ENCODE data around the gene FOXL3.

Gene FOXL3

DNA sequence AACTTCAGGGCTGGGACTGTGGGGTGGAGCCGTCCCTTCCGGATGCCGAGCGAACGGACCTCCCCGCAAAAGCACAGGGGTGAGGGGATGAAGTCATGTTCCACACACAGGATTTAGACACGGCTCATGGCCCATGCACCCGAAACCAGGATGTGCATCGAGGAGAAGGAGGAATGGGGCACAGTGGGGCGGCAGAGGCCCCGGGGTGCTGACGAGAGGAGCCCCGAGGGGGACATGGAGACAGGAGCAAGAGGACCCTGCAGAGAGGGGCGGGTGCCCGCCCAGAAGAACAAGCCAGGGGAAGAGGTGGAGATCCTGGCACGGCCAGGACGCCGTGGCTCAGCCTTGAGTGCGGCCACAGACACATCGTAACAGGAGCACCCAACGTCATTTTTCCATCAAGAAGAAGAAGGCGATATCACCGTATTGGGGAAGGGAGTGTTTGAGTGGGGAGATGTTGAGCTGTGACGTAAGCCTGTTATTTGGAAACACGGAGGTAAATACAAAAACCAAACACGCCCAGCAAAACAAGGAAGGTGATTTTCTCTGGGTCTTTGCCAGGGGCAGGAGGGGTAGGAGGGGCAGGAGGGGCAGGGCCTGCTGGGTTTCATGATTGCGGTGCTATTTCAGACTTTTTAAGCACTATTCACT lies 25.3 kb upstream of the FOXL3 start:
- H3K4me2 ChIP-seq (ENCODE audit: low read length) = peak overlapping the region; percentile 57; the same call in 1 of the 2 replicates
- H3K9me3 ChIP-seq (ENCODE audit: insufficient read depth, low read length) = no peaks in the 10 kb centered on the region
- no peak overlapping the region for H3K27ac ChIP-seq (ENCODE audit: low read length)

GRCh38 chr7:265192-265997 lies 24.6 kb upstream of the FOXL3 start:
- H3K27ac ChIP-seq (ENCODE audit: low read length) = no peak overlapping the region
- H3K27me3 ChIP-seq (ENCODE audit: low read depth, low read length) = no peaks in the 10 kb centered on the region
- H3K79me2 ChIP-seq (ENCODE audit: low read length) = no peaks in the 10 kb centered on the region
- 0 out of 2 replicates have a peak, but pooled peaks cover 3% of the 10 kb centered on the region for H3K4me1 ChIP-seq (ENCODE audit: low read length)
- H3K36me3 ChIP-seq (replicated peaks; ENCODE audit: low read depth, low read length) = no peaks in the 10 kb centered on the region
- H2AFZ ChIP-seq (ENCODE audit: low read depth, low read length) = no peak overlapping the region
- H4K20me1 ChIP-seq (ENCODE audit: insufficient read depth, low read length) = no peaks in the 10 kb centered on the region
- TF ChIP-seq CTCF (IDR thresholded peaks at IDR 0.05; ENCODE audit: low read depth, low read length) = no peak
- TF ChIP-seq EZH2phosphoT487 (IDR thresholded peaks at IDR 0.05; ENCODE audit: low read depth) = no peak
- no peak overlapping the region for H3K4me2 ChIP-seq (ENCODE audit: low read length)
- H3K4me3 ChIP-seq (ENCODE audit: low read length) = no peak overlapping the region
- H3K9ac ChIP-seq (ENCODE audit: low read length) = no peak overlapping the region
- H3K9me3 ChIP-seq (ENCODE audit: insufficient read depth, low read length) = no peaks in the 10 kb centered on the region

More for the DNA sequence above, 25.3 kb upstream of the FOXL3 start:
- Histone ChIP-seq H3K4me3 (ENCODE audit: low read length) (peak overlapping the region; percentile 71; the same call in 1 of the 2 replicates), H3K36me3 (replicated peaks; ENCODE audit: low read depth, low read length) (no peaks in the 10 kb centered on the region), H3K4me1 (ENCODE audit: low read length) (0 out of 2 replicates have a peak, but pooled peaks cover 3% of the 10 kb centered on the region), H3K9ac (ENCODE audit: low read length) (no peak overlapping the region), H3K79me2 (ENCODE audit: low read length) (no peaks in the 10 kb centered on the region), H2AFZ (ENCODE audit: low read depth, low read length) (no peak overlapping the region), H3K27me3 (ENCODE audit: low read depth, low read length) (no peaks in the 10 kb centered on the region), H4K20me1 (ENCODE audit: insufficient read depth, low read length) (no peaks in the 10 kb centered on the region)
- no peak for TF ChIP-seq CTCF (IDR thresholded peaks at IDR 0.05; ENCODE audit: low read depth, low read length)
- TF ChIP-seq EZH2phosphoT487 (IDR thresholded peaks at IDR 0.05; ENCODE audit: low read depth) = no peak

DNA sequence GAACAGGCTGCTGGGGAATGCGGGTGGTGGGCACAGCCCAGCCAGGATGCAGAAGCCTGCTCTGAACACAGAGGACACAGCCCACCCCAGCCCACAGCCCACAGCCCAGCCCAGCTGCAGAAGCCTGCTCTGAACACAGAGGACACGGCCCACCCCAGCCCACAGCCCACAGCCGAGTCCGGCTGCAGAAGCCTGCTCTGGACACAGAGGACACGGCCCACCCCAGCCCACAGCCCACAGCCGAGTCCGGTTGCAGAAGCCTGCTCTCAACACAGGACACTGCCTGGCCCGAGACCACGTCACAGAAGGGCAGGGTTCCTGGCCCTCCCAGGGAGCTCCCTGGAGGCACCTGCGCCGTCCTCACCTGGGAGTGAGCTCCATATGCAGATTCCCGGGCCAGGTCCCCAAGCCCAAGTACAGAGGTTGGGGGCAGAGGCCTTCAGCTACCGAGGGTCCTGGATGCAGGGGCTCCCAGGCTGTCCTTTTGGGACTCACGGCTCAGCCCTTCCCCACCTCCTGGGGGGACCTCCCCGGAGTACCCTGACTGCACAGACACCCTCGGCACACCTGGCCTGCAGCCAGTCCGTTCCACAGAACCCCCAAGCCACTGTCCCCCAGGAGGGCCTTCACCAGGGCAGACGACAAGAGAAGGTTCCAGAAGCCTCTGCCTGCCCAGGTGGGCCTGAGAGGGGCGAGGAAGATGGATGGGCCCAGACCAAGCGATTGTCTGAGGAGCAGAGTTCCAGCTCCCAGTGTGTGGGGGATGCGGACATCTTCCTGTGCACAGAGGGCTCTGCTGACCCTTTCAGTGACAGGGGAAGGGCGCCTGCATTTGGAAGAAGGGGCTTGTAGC lies 23.7 kb upstream of the FOXL3 start:
- no peak overlapping the region for H2AFZ ChIP-seq (ENCODE audit: low read depth, low read length)
- H3K9me3 ChIP-seq (ENCODE audit: insufficient read depth, low read length) = no peaks in the 10 kb centered on the region
- H3K4me3 ChIP-seq (ENCODE audit: low read length) = no peak overlapping the region
- no peaks in the 10 kb centered on the region for H3K27me3 ChIP-seq (ENCODE audit: low read depth, low read length)
- no peak overlapping the region for H3K9ac ChIP-seq (ENCODE audit: low read length)
- TF ChIP-seq EZH2phosphoT487 (IDR thresholded peaks at IDR 0.05; ENCODE audit: low read depth) (no peak), CTCF (IDR thresholded peaks at IDR 0.05; ENCODE audit: low read depth, low read length) (no peak)
- no peaks in the 10 kb centered on the region for H4K20me1 ChIP-seq (ENCODE audit: insufficient read depth, low read length)
- no peak overlapping the region for H3K27ac ChIP-seq (ENCODE audit: low read length)
- H3K36me3 ChIP-seq (replicated peaks; ENCODE audit: low read depth, low read length) = no peaks in the 10 kb centered on the region
- H3K79me2 ChIP-seq (ENCODE audit: low read length) = no peaks in the 10 kb centered on the region
- no peak overlapping the region for H3K4me2 ChIP-seq (ENCODE audit: low read length)
- 0 out of 2 replicates have a peak, but pooled peaks cover 3% of the 10 kb centered on the region for H3K4me1 ChIP-seq (ENCODE audit: low read length)
